GM18867 (cell line): Measurements from ENCODE around the gene CIAO3.
"Not testable (repeated sequence)": the region's sequence is repeated elsewhere in the genome, so short reads cannot be mapped to it uniquely, and the experiment has no call there.

Experiments
- ATAC-seq: cut with Tn5 transposase; IDR thresholded peaks from one replicate; pipeline ENCODE4 v1.9.1; 2021; ENCODE audit warnings: mild to moderate bottlenecking, moderate library complexity; ENCODE audit not compliant: unreplicated experiment

CIAO3 gene

GRCh38 chr16:725041-725376 is 15.8 kb downstream of the CIAO3 start:
- ATAC-seq = no peak

GRCh38 chr16:724188-725040 is 16.4 kb downstream of the CIAO3 start:
- no peak for ATAC-seq

- ATAC-seq = no peak
These were observed 17.1 kb downstream of the CIAO3 start for GRCh38 chr16:723695-724094.

GRCh38 chr16:722835-723633 is 17.8 kb downstream of the CIAO3 start:
- no peak for ATAC-seq

GRCh38 chr16:721765-722540 is 18.8 kb downstream of the CIAO3 start:
- no peak for ATAC-seq

GRCh38 chr16:720990-721764 is 19.6 kb downstream of the CIAO3 start, which contains the start of gene ANTKMT:
TSS of gene ANTKMT (plus strand) at chr16:721146. CDS start at chr16:721275, 129 bp downstream.
- peak; percentile 72 for ATAC-seq

DNA sequence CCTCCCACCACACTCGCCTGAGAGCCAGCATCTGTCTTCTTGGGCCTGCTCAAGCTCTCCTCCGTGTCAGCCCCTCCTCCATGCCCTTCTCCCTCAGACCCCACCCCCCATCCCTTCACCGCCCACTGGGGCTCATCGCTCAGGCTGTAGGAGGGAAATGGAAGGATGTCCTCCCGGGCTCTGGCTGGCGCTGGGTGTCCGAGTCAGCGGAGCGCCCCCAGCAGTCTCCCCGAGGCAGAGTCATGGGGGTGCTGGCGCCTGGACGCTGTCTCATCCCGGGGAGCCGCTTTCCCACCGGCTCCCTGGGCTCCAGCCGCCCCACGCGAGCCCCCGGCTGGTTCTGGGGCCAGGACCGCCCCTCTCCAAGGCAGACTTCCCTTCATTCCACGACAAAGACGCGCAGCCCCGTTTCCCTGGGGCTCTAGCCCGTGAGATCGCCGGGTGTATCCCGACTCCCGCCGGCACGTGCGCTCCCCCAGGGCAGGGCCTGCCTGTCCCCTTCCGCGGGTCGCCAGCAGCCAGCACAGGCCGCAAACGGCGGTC is 20.3 kb downstream of the CIAO3 start:
- ATAC-seq = no peak

DNA sequence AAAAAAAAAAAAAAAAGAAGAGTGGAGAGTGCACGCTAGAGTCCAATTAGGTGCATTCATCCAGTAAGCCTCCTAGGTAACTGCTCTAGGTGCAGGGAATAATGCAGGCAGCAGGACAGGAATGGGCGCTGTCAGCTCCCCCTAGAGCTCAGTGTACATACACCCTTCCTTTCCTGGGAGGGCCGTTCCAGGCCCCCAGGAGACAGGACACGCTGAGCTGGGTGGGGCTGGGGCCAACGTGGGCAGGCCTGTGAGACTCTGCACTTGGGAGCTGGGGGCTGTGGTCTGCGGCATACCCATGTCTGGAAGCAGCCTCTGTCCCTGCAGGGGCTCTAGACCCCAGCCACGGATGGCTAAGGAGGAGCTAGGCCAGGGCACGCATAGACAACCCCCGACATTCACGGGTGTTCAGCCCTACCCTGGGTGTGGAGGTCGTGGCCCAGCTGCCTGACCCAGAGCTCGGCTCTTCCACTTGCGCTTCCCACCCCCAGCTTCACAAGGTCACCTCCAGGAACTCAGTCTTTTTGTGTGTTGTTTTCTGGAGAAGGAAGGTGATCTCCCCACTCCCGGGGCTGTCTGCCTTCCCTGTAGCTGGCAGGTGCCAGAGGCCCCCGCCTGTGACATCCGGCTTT is 20.9 kb downstream of the CIAO3 start:
- ATAC-seq = no peak

DNA sequence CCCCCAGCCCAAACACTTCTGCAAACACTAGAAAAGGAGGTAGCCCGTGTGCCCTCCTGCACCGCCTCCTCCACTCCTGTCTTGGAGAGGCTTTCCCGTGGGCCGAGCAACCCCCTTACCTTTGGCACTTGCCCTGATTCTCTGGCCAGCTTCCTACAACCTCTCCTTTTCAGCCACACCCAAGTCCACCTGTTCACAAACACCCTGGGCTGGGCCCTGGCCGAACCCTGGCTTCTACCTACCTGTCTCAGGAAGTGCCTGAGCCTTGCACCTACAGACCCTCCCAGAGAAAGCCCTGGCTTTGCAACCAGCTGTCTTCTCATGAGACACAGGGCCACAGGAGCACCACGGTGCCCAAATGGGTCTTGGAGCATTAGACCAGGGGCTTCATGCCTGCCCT is 21.9 kb downstream of the CIAO3 start:
- ATAC-seq = no peak

DNA sequence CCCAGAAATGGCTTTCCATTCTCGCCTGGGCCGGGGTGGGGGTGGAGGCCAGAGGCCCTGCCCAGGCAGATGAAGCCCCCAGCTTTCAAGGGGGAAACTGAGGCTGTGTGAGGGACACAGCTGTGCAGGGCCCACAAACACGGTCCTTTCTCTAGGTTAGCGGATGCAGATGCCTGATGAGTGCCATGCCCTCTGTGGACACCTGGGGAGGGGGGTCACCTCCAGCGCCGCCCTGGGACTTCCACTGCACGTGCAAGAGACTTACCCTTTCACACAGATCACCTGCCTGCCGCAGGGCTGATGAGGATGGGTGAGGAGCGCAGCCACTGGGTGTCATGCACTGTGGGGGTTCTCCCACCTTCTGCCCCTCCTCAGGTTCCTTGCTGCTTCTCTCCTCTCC is 22.4 kb downstream of the CIAO3 start:
- ATAC-seq = no peak

DNA sequence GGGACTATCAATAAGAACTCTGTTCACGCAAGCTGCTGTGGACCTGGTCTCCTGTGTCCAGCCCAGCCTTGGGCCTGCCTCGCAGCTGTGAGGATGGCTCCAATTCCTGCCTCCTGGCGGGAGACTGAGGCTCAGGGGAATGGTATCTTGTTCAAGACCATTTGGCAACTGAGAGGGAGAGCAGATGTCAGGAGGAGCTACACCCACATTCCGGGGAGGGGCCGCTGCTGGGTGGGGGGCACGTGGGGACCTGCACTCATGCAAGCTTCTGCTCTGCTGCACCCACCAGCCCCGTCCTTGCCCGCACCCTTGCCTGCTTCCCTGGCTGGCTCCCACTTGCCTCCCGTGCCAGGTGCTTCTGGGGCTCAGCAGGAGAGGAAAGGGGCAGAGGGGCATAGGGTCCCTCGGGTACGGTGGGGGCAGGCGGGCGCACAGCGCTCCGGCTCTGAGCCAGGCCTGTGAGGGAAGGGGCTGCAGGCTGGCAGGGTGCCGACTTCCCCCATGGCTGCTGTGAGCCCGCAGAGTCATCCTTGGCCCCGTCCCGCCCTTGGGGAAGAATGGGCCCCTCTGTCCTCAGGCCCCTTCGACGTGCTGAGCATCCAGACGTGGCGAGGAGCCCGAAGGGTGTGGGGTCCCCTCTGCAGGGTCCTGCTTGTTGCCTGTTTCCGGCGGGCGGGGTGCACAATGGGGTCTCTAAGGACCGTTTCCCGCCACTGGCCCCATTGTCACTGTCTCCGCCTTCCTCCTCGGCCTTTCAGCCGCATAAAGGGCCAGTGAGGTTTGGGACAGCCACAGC is 23.1 kb downstream of the CIAO3 start:
- ATAC-seq = no peak

GRCh38 chr16:716768-717325 is 23.9 kb downstream of the CIAO3 start:
- no peak for ATAC-seq

GRCh38 chr16:716200-716568 is 24.6 kb downstream of the CIAO3 start:
- ATAC-seq = no peak

DNA sequence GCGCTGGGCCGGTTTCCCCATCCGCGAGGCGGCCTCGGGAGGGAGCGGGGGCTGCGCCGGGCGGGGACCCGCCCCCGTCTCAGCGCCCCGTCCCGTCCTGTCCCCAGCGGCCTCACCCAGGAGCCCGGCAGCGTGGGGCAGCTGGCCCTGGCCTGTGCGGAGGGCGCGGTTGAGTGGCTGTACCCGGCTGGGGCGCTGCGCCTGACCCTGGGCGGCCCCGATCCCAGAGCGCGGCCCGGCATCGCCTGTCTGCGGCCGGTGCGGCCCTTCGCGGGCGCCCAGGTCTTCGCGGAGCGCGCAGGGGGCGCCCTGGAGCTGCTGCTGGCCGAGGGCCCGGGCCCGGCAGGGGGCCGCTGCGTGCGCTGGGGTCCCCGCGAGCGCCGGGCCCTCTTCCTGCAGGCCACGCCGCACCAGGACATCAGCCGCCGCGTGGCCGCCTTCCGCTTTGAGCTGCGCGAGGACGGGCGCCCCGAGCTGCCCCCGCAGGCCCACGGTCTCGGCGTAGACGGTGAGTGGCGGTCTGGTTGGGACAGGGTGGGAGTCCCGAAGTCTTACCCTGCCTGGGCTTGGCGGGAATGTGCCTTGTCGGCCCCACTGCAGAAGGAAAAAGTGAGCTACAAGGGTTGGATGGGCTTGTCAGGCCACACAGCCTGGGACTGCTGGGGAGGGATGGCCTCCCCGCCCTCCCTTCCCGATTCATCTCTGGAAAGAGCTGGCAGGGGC is 25.2 kb downstream of the CIAO3 start:
- peak; percentile 6 for ATAC-seq

DNA sequence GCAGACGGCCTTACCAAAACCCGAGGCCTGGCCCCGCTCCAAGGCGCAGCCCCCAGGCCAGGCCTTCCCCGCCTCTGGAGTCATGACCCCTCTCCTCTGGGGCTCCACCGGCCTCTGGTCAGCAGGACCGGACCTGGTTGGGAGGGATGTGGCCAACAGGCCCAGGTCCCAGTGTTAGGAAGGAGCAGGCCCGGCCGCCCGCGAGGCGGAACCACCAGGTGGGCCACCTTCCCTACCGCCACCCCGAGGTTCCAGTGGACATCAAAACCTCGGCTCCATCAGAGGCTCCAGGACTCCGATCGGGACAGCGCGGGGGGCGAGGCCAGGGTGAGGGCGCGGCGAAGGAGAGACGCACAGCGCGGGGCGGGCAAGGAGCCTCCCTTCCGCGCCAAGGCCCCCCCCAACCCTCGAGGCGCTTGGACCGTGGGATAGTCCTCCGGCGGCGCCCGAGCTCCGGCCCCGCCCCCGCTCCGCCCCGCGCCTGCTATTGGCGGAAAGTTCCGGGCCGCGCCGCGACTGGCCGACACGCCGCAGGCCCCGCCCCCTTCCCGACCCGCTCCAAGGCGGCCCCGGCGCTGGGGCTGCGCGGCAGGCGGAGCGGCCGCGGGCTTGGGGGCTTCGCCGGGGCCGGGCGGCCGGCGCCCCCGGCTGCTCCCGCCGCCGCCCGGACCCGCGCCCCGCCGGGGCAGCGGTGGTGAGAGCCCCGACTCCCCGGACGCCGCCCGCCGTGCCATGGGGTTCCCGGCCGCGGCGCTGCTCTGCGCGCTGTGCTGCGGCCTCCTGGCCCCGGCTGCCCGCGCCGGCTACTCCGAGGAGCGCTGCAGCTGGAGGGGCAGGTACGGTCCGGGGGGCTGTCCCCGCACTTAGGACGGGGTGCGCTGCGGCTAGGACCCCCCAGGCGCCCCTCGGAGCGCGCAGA is 26.0 kb downstream of the CIAO3 start, which contains the start of gene METRN:
Gene METRN (plus strand): TSS at position 561 of the 919 bp plus-strand sequence. CDS start 172 bp downstream, at position 733.
- ATAC-seq = peak; percentile 71

DNA sequence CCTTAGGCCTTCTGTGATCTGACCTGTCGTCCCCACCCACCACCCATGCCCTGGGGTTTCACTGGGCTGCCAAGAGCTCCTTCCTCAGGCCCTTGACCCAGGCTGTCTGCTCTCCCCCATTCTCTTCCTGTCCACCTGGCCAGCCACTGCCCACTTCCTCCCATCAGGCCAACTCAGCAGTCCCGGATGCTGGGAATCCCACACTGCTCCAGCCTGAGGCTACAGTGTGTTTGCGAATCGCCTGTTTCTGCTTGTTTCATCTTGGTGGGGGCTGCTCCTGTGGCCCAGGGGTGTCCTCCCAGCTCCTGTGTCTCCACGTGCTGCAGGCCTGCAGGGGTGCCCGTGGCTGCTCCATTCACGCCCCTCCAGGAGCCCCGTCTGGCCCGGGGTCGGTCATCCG is 26.7 kb downstream of the CIAO3 start:
- ATAC-seq = no peak

DNA sequence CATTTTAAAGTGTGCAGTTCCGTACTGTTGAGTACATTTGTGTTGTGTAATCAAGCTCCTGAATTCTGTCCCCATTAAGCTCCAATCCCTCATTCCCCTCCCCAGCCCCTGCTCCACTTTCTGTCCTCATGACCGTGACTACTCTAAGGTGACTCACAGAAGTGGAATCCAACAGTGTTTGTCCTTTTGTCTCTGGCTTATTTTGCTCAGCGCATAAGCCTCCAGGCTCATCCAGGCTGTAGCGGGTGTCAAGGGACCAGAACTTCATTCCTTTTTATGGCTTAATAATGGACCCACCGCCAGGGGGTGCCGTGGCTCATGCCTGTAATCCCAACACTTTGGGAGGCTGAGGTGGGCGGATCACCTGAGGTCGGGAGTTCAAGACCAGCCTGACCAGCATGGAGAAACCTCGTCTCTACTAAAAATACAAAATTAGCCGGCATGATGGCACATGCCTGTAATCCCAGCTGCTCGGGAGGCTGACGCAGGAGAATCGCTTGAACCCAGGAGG is 28.0 kb downstream of the CIAO3 start:
- ATAC-seq = not testable (repeated sequence)
